ENCODE measurements around the gene NHLRC4. TPM values are rescaled to one million over a fixed set of nuclear protein-coding genes. Genes with fewer than 3 reads are reported as not detected.

The NHLRC4 gene
- total and polyA plus RNA-seq, 2 of the 13 experiments (the other 11 are each of a cell fraction or from before 2014, with no cell fraction given), result 0.40 to 0.59 TPM

DNA sequence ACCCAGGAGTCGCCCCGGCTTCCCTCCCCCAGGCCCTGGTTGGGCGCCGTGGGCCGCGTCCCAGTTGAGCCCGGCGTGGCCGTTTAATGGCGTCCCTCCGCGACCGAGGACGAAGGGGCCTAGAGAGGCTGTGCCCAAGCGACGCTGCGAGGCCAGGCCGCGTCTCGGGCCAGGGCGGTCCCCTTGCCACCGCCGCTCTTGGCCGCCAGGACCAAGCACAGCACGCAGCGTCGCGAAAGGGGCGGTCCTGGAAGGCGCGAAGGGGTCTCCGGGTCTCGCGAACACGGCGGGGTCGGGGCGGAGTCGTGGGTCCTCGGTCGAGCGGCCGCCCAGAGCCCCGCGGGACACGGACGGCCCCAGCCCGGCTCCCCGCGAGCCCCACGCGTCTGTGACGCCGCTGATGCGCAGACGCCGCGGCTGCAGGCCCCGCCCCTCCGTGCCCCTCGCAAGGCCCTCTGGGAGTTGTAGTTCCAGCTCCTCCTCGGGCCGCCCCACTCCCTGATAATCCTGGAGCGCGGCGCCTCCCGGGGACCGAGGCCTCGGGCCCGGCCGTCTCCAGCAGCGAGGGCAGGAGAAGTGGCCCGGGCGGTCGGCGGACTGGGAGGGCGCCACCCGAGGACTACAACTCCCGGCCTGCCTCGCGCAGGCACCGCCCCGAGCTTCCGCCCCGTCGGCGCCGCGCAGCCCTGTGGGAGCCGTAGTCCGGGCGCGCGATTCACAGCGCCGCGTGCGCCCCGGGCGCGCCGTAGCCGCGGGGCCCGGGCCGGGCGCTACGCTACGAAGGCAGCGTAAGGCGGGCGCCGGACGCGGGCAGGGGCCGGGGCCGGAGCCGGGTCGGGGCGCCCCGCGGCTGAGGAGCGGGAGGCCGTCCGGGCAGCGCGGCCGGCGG is 39.5 kb upstream of the NHLRC4 start, which contains the start of gene CAPN15 (continued):
- TF ChIP-seq, protein P1, sequence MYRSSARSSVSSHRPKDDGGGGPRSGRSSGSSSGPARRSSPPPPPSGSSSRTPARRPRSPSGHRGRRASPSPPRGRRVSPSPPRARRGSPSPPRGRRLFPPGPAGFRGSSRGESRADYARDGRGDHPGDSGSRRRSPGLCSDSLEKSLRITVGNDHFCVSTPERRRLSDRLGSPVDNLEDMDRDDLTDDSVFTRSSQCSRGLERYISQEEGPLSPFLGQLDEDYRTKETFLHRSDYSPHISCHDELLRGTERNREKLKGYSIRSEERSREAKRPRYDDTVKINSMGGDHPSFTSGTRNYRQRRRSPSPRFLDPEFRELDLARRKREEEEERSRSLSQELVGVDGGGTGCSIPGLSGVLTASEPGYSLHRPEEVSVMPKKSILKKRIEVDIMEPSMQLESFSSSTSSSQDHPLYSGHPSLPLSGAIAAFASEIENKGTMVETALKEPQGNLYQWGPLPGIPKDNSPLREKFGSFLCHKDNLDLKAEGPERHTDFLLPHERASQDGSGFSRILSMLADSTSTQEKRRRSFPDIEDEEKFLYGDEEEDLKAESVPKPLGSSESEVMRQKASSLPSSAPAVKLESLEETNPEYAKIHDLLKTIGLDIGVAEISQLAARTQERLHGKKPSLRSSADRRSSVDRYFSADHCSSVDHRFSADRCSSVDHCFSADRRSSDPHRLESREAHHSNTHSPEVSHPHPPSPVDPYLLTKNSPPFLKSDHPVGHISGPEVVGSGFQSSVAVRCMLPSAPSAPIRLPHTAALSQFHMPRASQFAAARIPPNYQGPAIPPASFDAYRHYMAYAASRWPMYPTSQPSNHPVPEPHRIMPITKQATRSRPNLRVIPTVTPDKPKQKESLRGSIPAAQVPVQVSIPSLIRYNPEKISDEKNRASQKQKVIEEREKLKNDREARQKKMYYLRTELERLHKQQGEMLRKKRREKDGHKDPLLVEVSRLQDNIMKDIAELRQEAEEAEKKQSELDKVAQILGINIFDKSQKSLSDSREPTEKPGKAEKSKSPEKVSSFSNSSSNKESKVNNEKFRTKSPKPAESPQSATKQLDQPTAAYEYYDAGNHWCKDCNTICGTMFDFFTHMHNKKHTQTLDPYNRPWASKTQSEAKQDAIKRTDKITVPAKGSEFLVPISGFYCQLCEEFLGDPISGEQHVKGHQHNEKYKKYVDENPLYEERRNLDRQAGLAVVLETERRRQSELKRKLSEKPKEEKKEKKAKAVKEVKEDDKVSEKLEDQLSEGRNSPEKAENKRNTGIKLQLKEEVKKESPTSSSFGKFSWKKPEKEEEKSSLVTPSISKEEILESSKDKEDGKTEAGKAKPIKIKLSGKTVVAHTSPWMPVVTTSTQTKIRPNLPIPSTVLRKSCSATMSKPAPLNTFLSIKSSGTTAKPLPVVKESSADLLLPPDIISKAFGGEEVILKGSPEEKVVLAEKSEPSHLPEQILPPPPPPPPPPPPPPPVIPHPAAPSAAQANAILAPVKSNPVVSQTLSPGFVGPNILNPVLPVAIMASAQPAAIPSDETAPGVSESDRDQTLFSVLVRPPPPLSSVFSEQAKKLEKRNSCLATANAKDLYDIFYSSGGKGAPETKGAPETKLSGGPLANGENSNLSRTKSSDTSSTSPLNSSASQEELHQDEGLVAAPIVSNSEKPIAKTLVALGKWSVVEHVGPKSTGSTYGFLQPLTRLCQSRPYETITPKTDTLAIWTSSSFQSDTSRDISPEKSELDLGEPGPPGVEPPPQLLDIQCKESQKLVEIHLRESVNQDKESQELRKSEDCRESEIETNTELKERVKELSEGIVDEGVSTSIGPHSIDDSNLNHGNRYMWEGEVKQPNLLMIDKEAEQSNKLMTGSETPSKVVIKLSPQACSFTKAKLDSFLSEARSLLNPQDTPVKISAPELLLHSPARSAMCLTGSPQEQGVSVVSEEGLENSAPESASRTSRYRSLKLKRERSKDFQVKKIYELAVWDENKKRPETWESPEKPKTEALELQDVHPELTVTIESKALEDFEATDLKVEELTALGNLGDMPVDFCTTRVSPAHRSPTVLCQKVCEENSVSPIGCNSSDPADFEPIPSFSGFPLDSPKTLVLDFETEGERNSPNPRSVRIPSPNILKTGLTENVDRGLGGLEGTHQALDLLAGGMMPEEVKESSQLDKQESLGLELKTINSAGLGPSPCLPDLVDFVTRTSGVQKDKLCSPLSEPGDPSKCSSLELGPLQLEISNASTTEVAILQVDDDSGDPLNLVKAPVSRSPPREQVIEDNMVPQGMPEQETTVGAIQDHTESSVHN (CRISPR knock-in tag; IDR thresholded peaks at IDR 0.05), result no peak
- TF ChIP-seq, protein P2, sequence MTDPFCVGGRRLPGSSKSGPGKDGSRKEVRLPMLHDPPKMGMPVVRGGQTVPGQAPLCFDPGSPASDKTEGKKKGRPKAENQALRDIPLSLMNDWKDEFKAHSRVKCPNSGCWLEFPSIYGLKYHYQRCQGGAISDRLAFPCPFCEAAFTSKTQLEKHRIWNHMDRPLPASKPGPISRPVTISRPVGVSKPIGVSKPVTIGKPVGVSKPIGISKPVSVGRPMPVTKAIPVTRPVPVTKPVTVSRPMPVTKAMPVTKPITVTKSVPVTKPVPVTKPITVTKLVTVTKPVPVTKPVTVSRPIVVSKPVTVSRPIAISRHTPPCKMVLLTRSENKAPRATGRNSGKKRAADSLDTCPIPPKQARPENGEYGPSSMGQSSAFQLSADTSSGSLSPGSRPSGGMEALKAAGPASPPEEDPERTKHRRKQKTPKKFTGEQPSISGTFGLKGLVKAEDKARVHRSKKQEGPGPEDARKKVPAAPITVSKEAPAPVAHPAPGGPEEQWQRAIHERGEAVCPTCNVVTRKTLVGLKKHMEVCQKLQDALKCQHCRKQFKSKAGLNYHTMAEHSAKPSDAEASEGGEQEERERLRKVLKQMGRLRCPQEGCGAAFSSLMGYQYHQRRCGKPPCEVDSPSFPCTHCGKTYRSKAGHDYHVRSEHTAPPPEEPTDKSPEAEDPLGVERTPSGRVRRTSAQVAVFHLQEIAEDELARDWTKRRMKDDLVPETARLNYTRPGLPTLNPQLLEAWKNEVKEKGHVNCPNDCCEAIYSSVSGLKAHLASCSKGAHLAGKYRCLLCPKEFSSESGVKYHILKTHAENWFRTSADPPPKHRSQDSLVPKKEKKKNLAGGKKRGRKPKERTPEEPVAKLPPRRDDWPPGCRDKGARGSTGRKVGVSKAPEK (CRISPR knock-in tag; IDR thresholded peaks at IDR 0.05; ENCODE audit: borderline replicate concordance), result 0 out of 2 replicates have a peak, but pooled peaks have one; percentile 56
- TF ChIP-seq, protein P3, sequence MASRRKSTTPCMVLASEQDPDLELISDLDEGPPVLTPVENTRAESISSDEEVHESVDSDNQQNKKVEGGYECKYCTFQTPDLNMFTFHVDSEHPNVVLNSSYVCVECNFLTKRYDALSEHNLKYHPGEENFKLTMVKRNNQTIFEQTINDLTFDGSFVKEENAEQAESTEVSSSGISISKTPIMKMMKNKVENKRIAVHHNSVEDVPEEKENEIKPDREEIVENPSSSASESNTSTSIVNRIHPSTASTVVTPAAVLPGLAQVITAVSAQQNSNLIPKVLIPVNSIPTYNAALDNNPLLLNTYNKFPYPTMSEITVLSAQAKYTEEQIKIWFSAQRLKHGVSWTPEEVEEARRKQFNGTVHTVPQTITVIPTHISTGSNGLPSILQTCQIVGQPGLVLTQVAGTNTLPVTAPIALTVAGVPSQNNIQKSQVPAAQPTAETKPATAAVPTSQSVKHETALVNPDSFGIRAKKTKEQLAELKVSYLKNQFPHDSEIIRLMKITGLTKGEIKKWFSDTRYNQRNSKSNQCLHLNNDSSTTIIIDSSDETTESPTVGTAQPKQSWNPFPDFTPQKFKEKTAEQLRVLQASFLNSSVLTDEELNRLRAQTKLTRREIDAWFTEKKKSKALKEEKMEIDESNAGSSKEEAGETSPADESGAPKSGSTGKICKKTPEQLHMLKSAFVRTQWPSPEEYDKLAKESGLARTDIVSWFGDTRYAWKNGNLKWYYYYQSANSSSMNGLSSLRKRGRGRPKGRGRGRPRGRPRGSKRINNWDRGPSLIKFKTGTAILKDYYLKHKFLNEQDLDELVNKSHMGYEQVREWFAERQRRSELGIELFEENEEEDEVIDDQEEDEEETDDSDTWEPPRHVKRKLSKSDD (CRISPR knock-in tag; IDR thresholded peaks at IDR 0.05; ENCODE audit: low read depth), result peak; percentile 71; the same call in 1 of the 2 replicates
- peak; percentile 50; the same call in 1 of the 2 replicates for TF ChIP-seq ZNF160 (CRISPR knock-in tag; IDR thresholded peaks at IDR 0.05)
